Measurements from ENCODE around the gene LRRC4C. TPM values are rescaled to one million over a fixed set of nuclear protein-coding genes. Genes with fewer than 3 reads are reported as not detected.

The LRRC4C gene
- total RNA-seq, 1 donor, result 0.27 TPM

DNA sequence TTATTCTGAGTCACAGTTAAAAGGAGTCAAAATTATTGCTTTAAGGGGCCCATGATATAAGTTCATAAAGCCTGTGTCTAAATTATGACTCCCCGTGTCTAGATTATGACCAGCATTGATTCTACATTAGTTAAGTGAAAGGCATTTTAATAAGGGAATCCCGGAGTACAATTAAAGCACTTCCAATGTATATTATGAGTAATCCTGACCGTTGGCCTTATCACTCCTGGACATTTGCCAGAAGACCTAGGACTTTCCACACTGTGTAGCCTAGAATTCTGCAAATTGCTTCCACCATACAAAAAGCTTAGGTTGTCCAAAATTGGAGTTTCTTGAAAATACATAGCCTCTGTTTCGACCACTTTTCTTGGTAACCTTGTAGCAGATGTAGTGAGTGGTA lies 1292.6 kb downstream of the LRRC4C start:
- TF ChIP-seq, protein P1, sequence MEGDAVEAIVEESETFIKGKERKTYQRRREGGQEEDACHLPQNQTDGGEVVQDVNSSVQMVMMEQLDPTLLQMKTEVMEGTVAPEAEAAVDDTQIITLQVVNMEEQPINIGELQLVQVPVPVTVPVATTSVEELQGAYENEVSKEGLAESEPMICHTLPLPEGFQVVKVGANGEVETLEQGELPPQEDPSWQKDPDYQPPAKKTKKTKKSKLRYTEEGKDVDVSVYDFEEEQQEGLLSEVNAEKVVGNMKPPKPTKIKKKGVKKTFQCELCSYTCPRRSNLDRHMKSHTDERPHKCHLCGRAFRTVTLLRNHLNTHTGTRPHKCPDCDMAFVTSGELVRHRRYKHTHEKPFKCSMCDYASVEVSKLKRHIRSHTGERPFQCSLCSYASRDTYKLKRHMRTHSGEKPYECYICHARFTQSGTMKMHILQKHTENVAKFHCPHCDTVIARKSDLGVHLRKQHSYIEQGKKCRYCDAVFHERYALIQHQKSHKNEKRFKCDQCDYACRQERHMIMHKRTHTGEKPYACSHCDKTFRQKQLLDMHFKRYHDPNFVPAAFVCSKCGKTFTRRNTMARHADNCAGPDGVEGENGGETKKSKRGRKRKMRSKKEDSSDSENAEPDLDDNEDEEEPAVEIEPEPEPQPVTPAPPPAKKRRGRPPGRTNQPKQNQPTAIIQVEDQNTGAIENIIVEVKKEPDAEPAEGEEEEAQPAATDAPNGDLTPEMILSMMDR (IDR thresholded peaks at IDR 0.05; ENCODE audit: insufficient read depth, low read length), result no peak
- no peak overlapping the region for H3K4me3 ChIP-seq (ENCODE audit: low read depth, low read length)
- DNase-seq (ENCODE audit: low read depth), result no peak

- no peak overlapping the region for H3K4me3 ChIP-seq (ENCODE audit: low read depth, low read length)
- DNase-seq (ENCODE audit: low read depth), result no peak
- TF ChIP-seq, protein P1 (IDR thresholded peaks at IDR 0.05; ENCODE audit: insufficient read depth, low read length), result no peak
These were observed 1296.3 kb downstream of the LRRC4C start for GRCh38 chr11:40162901-40163883.

- DNase-seq (ENCODE audit: low read depth), result no peak
These were observed 1297.5 kb downstream of the LRRC4C start for GRCh38 chr11:40161854-40162410.

GRCh38 chr11:40160418-40160817 lies 1299.0 kb downstream of the LRRC4C start:
- DNase-seq (ENCODE audit: low read depth), result no peak
- no peak overlapping the region for H3K4me3 ChIP-seq (ENCODE audit: low read depth, low read length)
- TF ChIP-seq, protein P1 (IDR thresholded peaks at IDR 0.05; ENCODE audit: insufficient read depth, low read length), result no peak

More at GRCh38 chr11:40161854-40162410, 1297.5 kb downstream of the LRRC4C start:
- no peak overlapping the region for H3K4me3 ChIP-seq (ENCODE audit: low read depth, low read length)
- TF ChIP-seq, protein P1 (IDR thresholded peaks at IDR 0.05; ENCODE audit: insufficient read depth, low read length), result no peak

DNA sequence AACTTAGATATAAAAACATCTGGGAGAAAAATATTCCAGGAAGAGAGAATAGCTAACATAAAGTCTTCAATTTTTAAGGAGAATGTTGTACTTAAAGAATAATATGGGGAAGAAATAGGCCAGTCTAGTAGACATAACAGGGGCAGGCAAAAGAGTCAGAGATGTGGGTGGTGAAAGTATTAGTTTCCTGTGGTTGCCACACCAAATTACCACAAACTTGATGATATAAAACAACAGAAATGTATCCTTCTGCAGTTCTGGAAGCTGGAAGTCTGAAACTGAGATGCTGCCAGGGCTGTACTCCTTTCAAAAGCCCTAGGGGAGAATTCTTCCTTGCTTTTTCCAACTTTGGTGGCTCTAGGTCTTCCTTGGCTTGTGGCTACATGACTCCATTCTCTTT lies 1309.7 kb downstream of the LRRC4C start:
- no peak overlapping the region for H3K4me3 ChIP-seq (ENCODE audit: low read depth, low read length)
- TF ChIP-seq, protein P1 (IDR thresholded peaks at IDR 0.05; ENCODE audit: insufficient read depth, low read length), result no peak
- no peak for DNase-seq (ENCODE audit: low read depth)

GRCh38 chr11:40140560-40140959 lies 1318.9 kb downstream of the LRRC4C start:
- DNase-seq (ENCODE audit: low read depth), result no peak
- TF ChIP-seq, protein P1 (IDR thresholded peaks at IDR 0.05; ENCODE audit: insufficient read depth, low read length), result no peak
- no peak overlapping the region for H3K4me3 ChIP-seq (ENCODE audit: low read depth, low read length)
